Caco-2 (cell line): ENCODE measurements around the gene GP1BA. TPM values are rescaled to one million over a fixed set of nuclear protein-coding genes. Genes with fewer than 3 reads are reported as not detected.

ENCODE experiments used
- BruUV-seq: library from RNA; stranded (reverse); fragments of 400-500 nt; replicated peaks from 2 replicates; lab custom pipeline; 2021; lab: Mats Ljungman, UMichigan
- CTCF ChIA-PET: fragments of 300-600 bp; sonication (Branson Sonifier 250); formaldehyde crosslinking; loops from one replicate; lab custom pipeline; 2022; ENCODE audit warnings: antibody characterized with exemption; lab: Charles Lee
- POLR2A ChIA-PET: fragments of 300-600 bp; sonication (Branson Sonifier 250); formaldehyde crosslinking; loops from one replicate; lab custom pipeline; 2022; ENCODE audit warnings: antibody characterized with exemption; lab: Charles Lee
- DNase-seq, 2 experiments: peaks; one replicate each; pipeline versions ENCODE4 v3.0.0 to v3.0.0-alpha.2; 2020 to 2022
- H3K27me3 ChIP-seq: replicated peaks from 2 replicates; pipeline ENCODE4 v1.6.0; 2011; ENCODE audit warnings: low read length; ENCODE audit not compliant: control insufficient read depth, insufficient read depth
- H3K36me3 ChIP-seq: 2 replicates; pipeline ENCODE4 v1.5.1; 2011; ENCODE audit warnings: low read length; ENCODE audit not compliant: control insufficient read depth, insufficient read depth
- H3K4me1 ChIP-seq: fragments of 250-450 bp; sonication (Bioruptor Pico); 2 replicates; pipeline ENCODE4 v1.5.1; 2020; ENCODE audit warnings: mild to moderate bottlenecking
- H3K4me3 ChIP-seq: 2 replicates; pipeline ENCODE4 v1.5.1; 2011; ENCODE audit warnings: low read depth, mild to moderate bottlenecking, control low read depth, low read length
- H3K9me3 ChIP-seq: fragments of 250-450 bp; sonication (Bioruptor Pico); 2 replicates; pipeline ENCODE4 v1.5.1; 2020; ENCODE audit warnings: mild to moderate bottlenecking, moderate library complexity
- H3K27ac Mint-ChIP-seq: one replicate; pipeline ENCODE4 v1.8.0; 2022; ENCODE audit warnings: mixed read lengths; ENCODE audit not compliant: unreplicated experiment
- H3K27me3 Mint-ChIP-seq: one replicate; pipeline ENCODE4 v1.8.0; 2022; ENCODE audit warnings: mixed read lengths; ENCODE audit not compliant: insufficient read depth, unreplicated experiment
- H3K36me3 Mint-ChIP-seq: one replicate; pipeline ENCODE4 v1.8.0; 2022; ENCODE audit warnings: mild to moderate bottlenecking, mixed read lengths; ENCODE audit not compliant: insufficient read depth, unreplicated experiment
- H3K4me1 Mint-ChIP-seq: one replicate; pipeline ENCODE4 v1.8.0; 2022; ENCODE audit warnings: low read depth, mixed read lengths; ENCODE audit not compliant: unreplicated experiment
- H3K4me3 Mint-ChIP-seq: one replicate; pipeline ENCODE4 v1.8.0; 2022; ENCODE audit warnings: mild to moderate bottlenecking, moderate library complexity, mixed read lengths; ENCODE audit not compliant: unreplicated experiment
- H3K9me3 Mint-ChIP-seq: one replicate; pipeline ENCODE4 v1.8.0; 2022; ENCODE audit warnings: mixed read lengths; ENCODE audit not compliant: unreplicated experiment
- CTCF ChIP-seq, 2 experiments: fragments of 200-600 bp in 1 of 2; IDR thresholded peaks; 1 replicate in 1 of 2; 2 replicates in 1 of 2; pipeline versions ENCODE4 v1.5.1 to v1.8.0; 2011 to 2022; ENCODE audit warnings: antibody characterized with exemption in 1 of 2, control low read depth in 1 of 2, inconsistent platforms in 1 of 2, low read depth in 1 of 2, low read length in 1 of 2, mild to moderate bottlenecking in 1 of 2, moderate library complexity in 1 of 2; ENCODE audit not compliant: insufficient read depth in 1 of 2, severe bottlenecking in 1 of 2, unreplicated experiment in 1 of 2
- intact Hi-C: fragments of 100-400 bp; cut with micrococcal nuclease; formaldehyde crosslinking; loops from one replicate; pipeline ENCODE4 v1.10.0; 2022; ENCODE audit not compliant: unreplicated experiment
- total RNA-seq: library from RNA; stranded (reverse); gene quantifications from 2 replicates; pipeline ENCODE4 v1.2.3, GENCODE V29; 2022

The GP1BA gene
- total RNA-seq, 1 experiment from 2014 or later, result not detected

GRCh38 chr17:4951486-4951885 is 19.4 kb downstream of the GP1BA start:
- BruUV-seq, result no TSS peak
- no peaks in the 10 kb centered on the region for H3K9me3 Mint-ChIP-seq
- H3K36me3 Mint-ChIP-seq, result peaks cover 13% of the 10 kb centered on the region
- POLR2A ChIA-PET, result interaction anchor here (1.0 to 3.0 kb wide), 2 partner anchors 12 to 16 kb away, joined by 4 to 13 read pairs; partner anchors contain the start of genes RNF167, SLC25A11 and SPAG7
- no peak for TF ChIP-seq CTCF (IDR thresholded peaks at IDR 0.05; ENCODE audit: insufficient read depth in 1 of 2, low read depth in 1 of 2, low read length in 1 of 2, severe bottlenecking in 1 of 2, unreplicated experiment in 1 of 2)
- Histone ChIP-seq H3K27me3 (no peaks in the 10 kb centered on the region), H3K9me3 (no peaks in the 10 kb centered on the region), H3K4me3 (no peak overlapping the region), H3K36me3 (no peaks in the 10 kb centered on the region), H3K4me1 (peaks cover 12% of the 10 kb centered on the region)
- CTCF ChIA-PET, result interaction anchor here (1.4 kb wide), 1 partner anchor 16 kb away, joined by 5 read pairs; the partner anchor contains the start of gene SPAG7
- H3K4me3 Mint-ChIP-seq, result peak overlapping the region; percentile 85
- peak overlapping the region; percentile 88 for H3K27ac Mint-ChIP-seq
- peaks cover 10% of the 10 kb centered on the region for H3K4me1 Mint-ChIP-seq
- intact Hi-C loops, result no loop called here
- H3K27me3 Mint-ChIP-seq, result no peaks in the 10 kb centered on the region
- DNase-seq, result no peak

- H3K27ac Mint-ChIP-seq, result no peak overlapping the region
These were observed 21.4 kb downstream of the GP1BA start for GRCh38 chr17:4953451-4953961.

GRCh38 chr17:4955091-4955490 is 23.0 kb downstream of the GP1BA start:
- no peak overlapping the region for H3K4me3 ChIP-seq
- ChIA-PET POLR2A (no interaction called here), CTCF (no interaction called here)
- H3K4me1 ChIP-seq, result peaks cover 8% of the 10 kb centered on the region
- intact Hi-C loops, result no loop called here
- TF ChIP-seq CTCF (IDR thresholded peaks at IDR 0.05; ENCODE audit: insufficient read depth in 1 of 2, low read depth in 1 of 2, low read length in 1 of 2, severe bottlenecking in 1 of 2, unreplicated experiment in 1 of 2), result no peak
- H3K4me3 Mint-ChIP-seq, result no peak overlapping the region
- no peaks in the 10 kb centered on the region for H3K9me3 ChIP-seq
- peaks cover 11% of the 10 kb centered on the region for H3K36me3 Mint-ChIP-seq
- no peak overlapping the region for H3K27ac Mint-ChIP-seq
- no peak for DNase-seq
- H3K27me3 ChIP-seq, result no peaks in the 10 kb centered on the region
- no peaks in the 10 kb centered on the region for H3K27me3 Mint-ChIP-seq
- no TSS peak for BruUV-seq
- peaks cover 11% of the 10 kb centered on the region for H3K4me1 Mint-ChIP-seq
- H3K36me3 ChIP-seq, result no peaks in the 10 kb centered on the region
- H3K9me3 Mint-ChIP-seq, result no peaks in the 10 kb centered on the region

More at GRCh38 chr17:4953451-4953961, 21.4 kb downstream of the GP1BA start:
- Mint-ChIP-seq H3K4me3 (no peak overlapping the region), H3K4me1 (peaks cover 10% of the 10 kb centered on the region), H3K36me3 (peaks cover 4% of the 10 kb centered on the region), H3K27me3 (no peaks in the 10 kb centered on the region), H3K9me3 (no peaks in the 10 kb centered on the region)
- CTCF ChIA-PET, result no interaction called here
- intact Hi-C loops, result no loop called here
- BruUV-seq, result no TSS peak
- H3K4me1 ChIP-seq, result peaks cover 8% of the 10 kb centered on the region
- H3K27me3 ChIP-seq, result no peaks in the 10 kb centered on the region
- POLR2A ChIA-PET, result interaction anchor here (3.0 kb wide), 1 partner anchor 14 kb away, joined by 13 read pairs; the partner anchor contains the start of genes RNF167 and SLC25A11
- no peak overlapping the region for H3K4me3 ChIP-seq
- TF ChIP-seq CTCF (IDR thresholded peaks at IDR 0.05; ENCODE audit: insufficient read depth in 1 of 2, low read depth in 1 of 2, low read length in 1 of 2, severe bottlenecking in 1 of 2, unreplicated experiment in 1 of 2), result no peak
- no peak for DNase-seq
- no peaks in the 10 kb centered on the region for H3K9me3 ChIP-seq
- no peaks in the 10 kb centered on the region for H3K36me3 ChIP-seq
